HFF-Myc (cell line): ENCODE data around the gene GJD3.

Source experiments
- DNase-seq: peaks from one replicate; pipeline ENCODE4 v3.0.0-alpha.2; 2011; ENCODE audit warnings: low read depth; ENCODE audit errors: extremely low read depth
- H3K4me3 ChIP-seq: replicated peaks from 2 replicates; pipeline ENCODE4 v1.5.1; 2011; ENCODE audit warnings: low read depth, mild to moderate bottlenecking, control low read depth, low read length
- CTCF ChIP-seq: IDR thresholded peaks from 2 replicates; pipeline ENCODE4 v1.5.1; 2012; ENCODE audit warnings: mild to moderate bottlenecking, low read depth, low read length, control low read depth; ENCODE audit errors: missing control alignments

The GJD3 gene

GRCh38 chr17:40355123-40355803 is 9.3 kb downstream of the GJD3 start:
- peak; percentile 92 for TF ChIP-seq CTCF
- no peak overlapping the region for H3K4me3 ChIP-seq
- no peak for DNase-seq

- no peak for TF ChIP-seq CTCF
- no peak overlapping the region for H3K4me3 ChIP-seq
- DNase-seq = no peak
Measured at GRCh38 chr17:40354221-40355122, 10.1 kb downstream of the GJD3 start.

DNA sequence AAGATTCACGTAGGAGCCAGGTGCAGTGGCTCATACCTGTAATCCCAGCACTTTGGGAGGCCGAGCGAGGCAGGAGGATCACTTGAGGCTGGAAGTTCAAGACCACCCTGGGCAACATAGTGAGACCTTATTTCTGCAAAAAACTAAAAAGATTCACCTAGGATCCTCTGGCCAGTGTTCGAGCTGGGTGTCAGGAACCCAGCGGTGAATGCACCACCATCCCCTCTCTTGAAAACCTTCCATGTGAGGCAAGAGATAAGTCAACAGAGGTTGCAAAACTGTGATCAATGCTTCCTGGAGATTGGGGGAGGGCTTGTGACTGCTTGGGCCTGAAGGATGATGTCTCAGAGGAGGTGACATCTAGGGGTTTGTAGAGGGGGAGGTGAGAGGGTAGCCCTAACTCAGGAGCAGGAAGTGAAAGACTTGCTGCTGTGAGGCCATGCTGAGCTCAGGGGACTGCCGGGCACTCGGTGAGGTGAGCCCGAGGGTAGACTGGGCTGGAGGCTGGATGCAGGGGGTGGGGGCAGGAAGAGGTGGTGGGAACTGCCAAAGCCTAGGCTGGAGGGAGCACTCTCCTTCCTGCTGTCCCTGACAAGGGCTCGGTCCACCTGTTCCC is 11.7 kb downstream of the GJD3 start:
- H3K4me3 ChIP-seq = no peak overlapping the region
- DNase-seq = no peak
- TF ChIP-seq CTCF = no peak

- TF ChIP-seq CTCF = no peak
- no peak for DNase-seq
- no peak overlapping the region for H3K4me3 ChIP-seq
Measured at GRCh38 chr17:40352237-40352778, 12.2 kb downstream of the GJD3 start.

GRCh38 chr17:40351359-40352236 is 12.9 kb downstream of the GJD3 start:
- no peak overlapping the region for H3K4me3 ChIP-seq
- DNase-seq = no peak
- TF ChIP-seq CTCF = no peak

DNA sequence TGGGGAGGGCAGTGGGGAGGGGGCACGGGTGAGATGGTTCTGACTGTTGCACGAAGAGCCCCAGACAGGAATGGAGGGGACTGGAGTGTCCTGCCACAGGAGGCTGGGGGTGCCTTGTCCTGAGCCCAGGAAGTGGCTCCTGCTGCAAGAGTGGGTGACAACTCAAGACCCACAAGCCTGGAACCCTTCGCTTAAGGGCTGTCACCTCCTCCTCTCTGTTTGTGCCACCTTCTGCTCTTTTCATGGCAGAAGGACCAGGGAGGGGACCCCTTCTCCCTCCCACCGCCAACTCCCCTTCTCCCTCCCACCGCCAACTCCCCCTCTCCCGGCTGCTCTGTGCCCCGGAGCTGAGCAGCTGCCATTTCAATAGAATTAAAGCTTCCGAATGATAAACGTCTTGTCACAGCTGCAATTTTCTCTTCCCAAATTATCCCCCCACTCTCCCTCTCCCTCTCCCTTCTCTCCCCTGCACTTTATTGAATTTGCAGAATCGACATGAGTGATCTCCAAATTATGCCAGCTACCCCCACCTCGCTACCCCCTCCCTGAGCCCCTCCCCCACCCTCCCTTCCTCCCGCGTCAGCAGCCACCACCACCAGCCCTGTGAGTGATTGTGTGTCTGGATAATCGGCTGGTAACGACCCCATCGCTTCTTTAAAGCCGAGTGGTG is 13.7 kb downstream of the GJD3 start:
- no peak for TF ChIP-seq CTCF
- H3K4me3 ChIP-seq = no peak overlapping the region

More for the DNA sequence above, 13.7 kb downstream of the GJD3 start:
- DNase-seq = no peak
